ENCODE results near the gene SAPCD2. TPM values are rescaled to one million over a fixed set of nuclear protein-coding genes. Genes with fewer than 3 reads are reported as not detected.

Gene SAPCD2
- total RNA-seq, 2 experiments from 2014 or later, result 13.5 to 13.7 TPM

DNA sequence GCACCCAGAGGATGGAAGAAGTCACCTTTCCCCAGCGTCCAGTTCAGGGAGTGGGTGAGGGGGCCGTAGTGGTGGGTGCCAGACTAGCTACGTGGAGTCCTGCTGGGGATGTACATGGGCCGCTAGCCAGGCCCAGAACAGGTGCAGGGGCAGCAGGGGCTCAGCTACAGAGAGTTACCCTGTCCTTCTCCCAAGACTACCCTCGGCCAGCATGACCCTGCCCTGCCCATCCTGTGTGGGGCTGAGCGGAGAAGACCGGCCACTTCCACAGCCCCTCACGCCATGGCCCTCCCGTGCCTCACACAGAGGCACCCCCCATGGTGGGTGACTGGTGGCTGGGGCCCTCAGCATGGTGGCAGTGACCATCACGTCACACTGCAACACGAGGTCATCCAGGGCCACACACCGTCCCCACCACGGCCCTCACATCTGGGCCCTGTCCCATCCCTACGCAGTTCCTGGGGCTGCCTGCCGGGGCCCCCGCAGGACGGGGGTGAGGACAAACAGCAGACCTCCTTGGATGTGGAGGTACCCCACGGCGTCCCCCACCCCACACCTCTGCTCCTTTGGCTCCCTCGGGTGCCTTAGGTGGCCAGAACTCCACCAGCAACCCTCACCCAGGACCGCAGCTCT, 45.2 kb upstream of the SAPCD2 start:
- ATAC-seq, result no peak

DNA sequence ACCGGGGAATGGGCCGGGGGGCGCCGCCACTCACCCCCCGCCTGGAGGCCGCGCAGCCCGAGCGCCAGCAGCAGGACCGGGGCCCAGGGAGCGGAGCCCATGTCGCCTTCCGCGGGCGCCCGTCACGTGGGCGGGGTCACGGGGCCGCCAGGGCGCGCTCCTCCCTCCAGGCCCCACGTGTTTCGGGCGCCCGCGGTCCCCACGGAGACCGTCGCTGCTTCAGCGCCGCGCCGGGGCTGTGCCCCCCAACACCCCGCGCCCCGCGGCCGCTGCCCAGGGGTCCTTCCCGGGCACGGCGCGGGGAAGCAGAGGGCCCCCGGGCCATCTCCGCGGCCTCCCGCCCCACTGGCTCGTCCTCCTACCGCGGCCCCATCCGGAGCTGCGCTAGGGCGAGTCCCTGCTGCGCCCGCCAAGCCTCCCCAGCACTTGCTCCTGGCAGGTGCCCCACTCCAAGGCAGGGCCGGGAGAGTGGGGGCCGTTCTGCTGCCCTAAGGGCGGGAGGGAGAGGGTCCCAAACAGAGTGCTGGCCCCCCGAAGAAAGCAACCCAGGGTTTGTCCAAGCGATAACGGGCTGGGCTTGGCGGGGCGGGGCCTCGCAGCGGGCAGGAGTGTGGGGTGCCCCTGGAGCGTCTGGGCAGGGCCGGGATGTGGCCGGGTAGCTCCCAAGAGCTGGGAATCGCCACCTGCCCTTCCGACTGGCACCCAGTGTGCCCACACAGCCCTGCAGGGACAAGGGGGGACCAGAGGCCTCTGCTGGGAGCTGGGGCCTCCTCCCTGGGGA, 44.4 kb upstream of the SAPCD2 start, which contains the start of gene DPP7:
DPP7 (minus strand) TSS at position 121 of the 781 bp plus-strand sequence; CDS start at position 101, 20 bp downstream.
- H3K9me3 Mint-ChIP-seq, result no peaks in the 10 kb centered on the region
- ChIA-PET POLR2A (interaction anchor here (0.6 to 1.5 kb wide), 8 partner anchors 13 to 141 kb away, joined by 3 to 8 read pairs (median 4); partner anchors contain the start of gene RNF224), CTCF (interaction anchor here (0.6 to 2.4 kb wide), 4 partner anchors 12 to 122 kb away, joined by 3 to 14 read pairs (median 4); partner anchors contain the start of gene RNF224)
- DNase-seq (peak; percentile 81), ATAC-seq (peak; percentile 85)
- peaks cover 10% of the 10 kb centered on the region for H3K4me1 Mint-ChIP-seq (ENCODE audit: low read depth)
- peaks cover 12% of the 10 kb centered on the region for H3K36me3 Mint-ChIP-seq (ENCODE audit: low read depth)
- no peak for TF ChIP-seq CTCF (IDR thresholded peaks at IDR 0.05)
- peak within 1 kb of the TSS; percentile 64 for H3K27ac Mint-ChIP-seq
- H3K27me3 Mint-ChIP-seq, result no peaks in the 10 kb centered on the region
- intact Hi-C loops (cut with micrococcal nuclease), result no loop called here
- peak within 1 kb of the TSS; percentile 75 for H3K4me3 Mint-ChIP-seq

More for the DNA sequence above, 45.2 kb upstream of the SAPCD2 start:
- no peak for TF ChIP-seq CTCF (IDR thresholded peaks at IDR 0.05)
- ChIA-PET CTCF (interaction anchor here (0.6 to 2.4 kb wide), 4 partner anchors 11 to 121 kb away, joined by 3 to 14 read pairs (median 4); partner anchors contain the start of gene RNF224), POLR2A (interaction anchor here (0.5 to 1.6 kb wide), 9 partner anchors 12 to 216 kb away, joined by 3 to 8 read pairs (median 3); partner anchors contain the start of gene RNF224)
- intact Hi-C loops (cut with micrococcal nuclease), result no loop called here
- DNase-seq, result no peak
- Mint-ChIP-seq H3K27ac (no peak overlapping the region), H3K36me3 (ENCODE audit: low read depth) (peaks cover 12% of the 10 kb centered on the region), H3K27me3 (no peaks in the 10 kb centered on the region), H3K4me1 (ENCODE audit: low read depth) (peaks cover 10% of the 10 kb centered on the region), H3K4me3 (peak overlapping the region; percentile 56), H3K9me3 (no peaks in the 10 kb centered on the region)

DNA sequence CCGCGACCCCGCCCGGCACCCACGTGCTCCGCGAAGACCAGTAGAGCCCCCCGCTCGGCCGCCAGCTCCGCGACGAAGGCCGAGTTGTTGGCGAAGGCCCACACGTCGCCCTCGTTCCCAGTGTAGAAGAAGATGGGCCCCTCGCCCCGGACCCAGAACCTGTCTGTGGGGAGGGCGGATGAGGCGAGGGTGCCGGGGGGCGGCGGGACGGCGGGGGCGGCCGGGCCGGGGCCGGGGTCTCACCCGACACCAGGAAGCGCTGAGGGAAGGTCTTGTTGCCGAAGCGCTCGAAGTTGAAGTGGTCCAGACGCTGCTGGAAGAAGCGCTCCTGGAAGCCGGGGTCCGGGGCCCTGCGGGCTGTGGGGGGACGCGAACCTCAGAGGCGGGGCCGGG, 43.9 kb upstream of the SAPCD2 start:
- H3K27ac Mint-ChIP-seq, result peak overlapping the region; percentile 30
- H3K36me3 Mint-ChIP-seq (ENCODE audit: low read depth), result peaks cover 12% of the 10 kb centered on the region
- peaks cover 8% of the 10 kb centered on the region for H3K4me1 Mint-ChIP-seq (ENCODE audit: low read depth)
- CTCF ChIA-PET, result interaction anchor here (0.6 to 2.4 kb wide), 6 partner anchors 13 to 122 kb away, joined by 3 to 14 read pairs (median 3); partner anchors contain the start of gene RNF224
- POLR2A ChIA-PET, result interaction anchor here (0.9 to 1.6 kb wide), 6 partner anchors 19 to 128 kb away, joined by 3 to 8 read pairs (median 3); partner anchors contain the start of genes NDOR1 and TMEM203
- H3K27me3 Mint-ChIP-seq, result no peaks in the 10 kb centered on the region
- H3K9me3 Mint-ChIP-seq, result no peaks in the 10 kb centered on the region
- ATAC-seq, result peak; percentile 1
- TF ChIP-seq CTCF (IDR thresholded peaks at IDR 0.05), result no peak
- peak overlapping the region; percentile 75 for H3K4me3 Mint-ChIP-seq
- intact Hi-C loops (cut with micrococcal nuclease), result no loop called here
- DNase-seq, result peak; percentile 23

GRCh38 chr9:137113385-137114159, 43.2 kb upstream of the SAPCD2 start:
- intact Hi-C loops (cut with micrococcal nuclease), result no loop called here
- TF ChIP-seq CTCF (IDR thresholded peaks at IDR 0.05), result no peak
- ATAC-seq, result peak; percentile 41
- Mint-ChIP-seq H3K9me3 (no peaks in the 10 kb centered on the region), H3K27me3 (no peaks in the 10 kb centered on the region), H3K4me3 (peak overlapping the region; percentile 75), H3K27ac (peak overlapping the region; percentile 64), H3K36me3 (ENCODE audit: low read depth) (peaks cover 14% of the 10 kb centered on the region), H3K4me1 (ENCODE audit: low read depth) (peaks cover 5% of the 10 kb centered on the region)
- DNase-seq, result peak; percentile 36
- CTCF ChIA-PET, result interaction anchor here (0.6 to 2.4 kb wide), 6 partner anchors 17 to 123 kb away, joined by 3 to 14 read pairs (median 3); partner anchors contain the start of gene RNF224
- POLR2A ChIA-PET, result interaction anchor here (0.6 to 1.6 kb wide), 11 partner anchors 16 to 418 kb away, joined by 3 to 5 read pairs (median 3); partner anchors contain the start of genes NDOR1 and TMEM203
